ENCODE results near the gene GALR2.
"Not testable (repeated sequence)": the region's sequence is repeated elsewhere in the genome, so short reads cannot be mapped to it uniquely, and the experiment has no call there.

The GALR2 gene

DNA sequence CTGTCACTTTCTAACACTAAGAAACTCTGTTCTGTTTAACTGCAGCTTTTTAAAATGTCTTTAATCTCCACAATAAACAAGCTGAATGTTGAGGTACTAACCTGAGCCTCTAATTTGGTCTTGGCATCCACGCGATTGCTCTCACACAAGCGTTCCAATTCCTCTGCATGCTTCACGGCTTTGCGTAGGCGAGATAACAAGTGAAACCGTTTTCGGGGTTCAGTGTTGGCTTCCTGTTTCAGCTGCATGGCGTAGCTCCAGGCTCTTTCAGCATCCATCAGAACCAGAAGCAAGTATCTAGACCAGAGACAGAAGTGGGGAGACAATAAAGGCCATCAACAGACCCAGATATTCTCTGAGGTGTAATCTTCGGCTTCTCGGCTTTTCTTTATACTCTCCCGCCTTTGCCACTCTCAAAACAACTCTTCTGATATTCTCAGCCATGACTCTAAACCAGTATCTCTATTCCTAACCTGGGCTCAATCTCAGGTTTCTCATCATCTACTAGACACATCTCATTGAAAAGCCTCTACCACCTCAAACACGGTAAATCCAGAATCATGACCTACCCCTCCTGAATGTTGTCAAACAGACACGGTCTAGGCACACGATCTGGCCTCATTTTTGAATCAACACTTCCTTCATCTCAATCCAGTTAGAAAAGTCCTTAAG is 10.6 kb upstream of the GALR2 start:
- H3K4me1 Mint-ChIP-seq (ENCODE audit: low read depth): peaks cover 13% of the 10 kb centered on the region
- H3K36me3 Mint-ChIP-seq (ENCODE audit: low read depth): peaks cover 62% of the 10 kb centered on the region
- H3K27me3 Mint-ChIP-seq (ENCODE audit: low read depth): no peaks in the 10 kb centered on the region
- peak overlapping the region; percentile 64 for H3K4me3 Mint-ChIP-seq
- DNase-seq (ENCODE audit: low spot score): peak; percentile 54
- H3K27ac Mint-ChIP-seq: peak overlapping the region; percentile 77
- no peaks in the 10 kb centered on the region for H3K9me3 Mint-ChIP-seq

DNA sequence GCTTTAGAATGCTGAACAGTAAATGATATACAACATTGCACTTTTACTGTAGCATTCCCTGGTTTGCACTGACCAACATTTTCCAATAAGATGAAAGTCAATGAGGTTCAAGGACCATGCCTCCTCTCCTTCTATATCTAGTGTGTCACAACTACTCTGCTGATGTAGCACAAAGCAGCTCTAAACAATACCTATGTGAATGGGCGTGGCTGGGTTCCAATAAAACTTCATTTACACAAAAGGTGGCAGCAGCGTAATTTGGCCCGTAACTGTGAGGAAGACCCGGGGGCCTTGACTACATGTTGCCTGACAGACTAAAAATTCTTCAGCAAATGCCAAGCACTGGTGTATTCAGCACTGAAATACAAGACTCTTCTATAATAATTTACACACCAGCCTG is 8.8 kb upstream of the GALR2 start:
- Mint-ChIP-seq H3K4me3 (no peak overlapping the region), H3K27me3 (ENCODE audit: low read depth) (no peaks in the 10 kb centered on the region), H3K36me3 (ENCODE audit: low read depth) (peaks cover 55% of the 10 kb centered on the region), H3K4me1 (ENCODE audit: low read depth) (peaks cover 19% of the 10 kb centered on the region), H3K9me3 (no peaks in the 10 kb centered on the region), H3K27ac (no peak overlapping the region)
- no peak for DNase-seq (ENCODE audit: low spot score)

DNA sequence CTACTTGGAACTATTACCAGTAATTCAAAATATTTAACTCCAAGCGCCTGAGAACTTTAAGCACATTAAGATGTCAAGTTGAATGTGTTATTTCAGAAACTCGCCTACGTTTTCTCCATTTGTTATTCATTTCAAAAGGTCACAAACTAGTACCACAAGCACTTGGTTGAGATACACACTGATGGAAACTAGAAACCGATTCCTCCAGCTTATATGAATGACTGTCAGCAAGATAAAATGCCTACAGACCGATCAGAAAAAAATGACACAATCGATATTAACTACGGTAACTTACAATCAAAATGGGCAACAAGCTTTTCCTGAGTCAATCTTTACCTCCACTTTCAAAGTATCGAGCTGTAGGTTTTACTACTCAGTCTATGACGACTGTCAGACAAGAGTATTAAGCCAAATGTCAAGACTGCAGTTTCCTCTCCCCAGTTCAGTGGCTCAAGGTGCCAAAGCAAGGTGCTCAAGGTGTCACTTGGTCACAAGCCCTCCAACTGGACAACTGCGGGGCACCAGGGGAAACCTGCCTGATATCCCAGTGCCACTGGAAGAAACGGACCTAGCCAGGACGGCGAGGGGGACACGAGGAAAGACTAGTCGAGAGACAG is 2.9 kb upstream of the GALR2 start:
- H3K4me3 Mint-ChIP-seq: peak overlapping the region; percentile 97
- H3K36me3 Mint-ChIP-seq (ENCODE audit: low read depth): peaks cover 18% of the 10 kb centered on the region
- no peaks in the 10 kb centered on the region for H3K9me3 Mint-ChIP-seq
- H3K27ac Mint-ChIP-seq: peak overlapping the region; percentile 91
- peaks cover 24% of the 10 kb centered on the region for H3K27me3 Mint-ChIP-seq (ENCODE audit: low read depth)
- H3K4me1 Mint-ChIP-seq (ENCODE audit: low read depth): peaks cover 26% of the 10 kb centered on the region
- DNase-seq (ENCODE audit: low spot score): peak; percentile 55

DNA sequence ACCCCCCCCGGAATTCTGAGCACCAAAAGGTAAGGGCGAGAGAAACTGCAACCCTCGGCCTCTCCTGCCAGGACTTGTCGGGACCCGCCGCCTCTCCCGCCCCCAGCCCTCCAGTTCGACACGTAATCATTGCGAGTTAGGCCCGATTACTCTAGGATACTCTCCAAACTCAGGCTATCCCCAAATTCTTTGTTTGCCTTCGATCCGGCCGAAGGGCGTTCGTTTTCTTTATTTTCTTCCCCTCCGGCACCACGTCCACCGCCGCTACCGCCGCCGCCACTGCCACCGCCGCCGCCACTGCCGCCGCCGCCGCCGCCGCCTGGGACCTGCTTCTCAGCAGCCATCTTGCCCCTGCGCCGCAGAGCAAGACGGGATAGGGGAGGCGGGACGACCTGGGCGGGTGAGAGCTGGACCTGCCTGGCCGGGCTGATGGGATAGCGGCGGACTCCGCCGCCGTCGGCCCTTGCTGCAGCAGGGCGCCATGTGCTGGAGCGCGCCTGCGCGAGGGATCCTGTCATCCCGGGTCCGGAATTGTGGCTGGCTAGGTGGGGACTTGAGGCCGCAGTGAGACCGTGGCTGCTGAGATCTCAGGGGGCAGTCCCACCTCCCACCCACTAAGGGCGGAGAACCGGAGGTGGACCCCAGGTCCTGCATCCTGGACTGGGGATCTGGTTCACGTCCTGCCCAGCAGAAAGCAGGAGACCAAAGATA is 2.3 kb upstream of the GALR2 start, which contains the start of gene SRP68:
TSS of gene SRP68 (minus strand) at position 370 of the 711 bp plus-strand sequence. CDS start at position 344, 26 bp downstream.
- peak within 1 kb of the TSS; percentile 97 for H3K4me3 Mint-ChIP-seq
- peaks cover 27% of the 10 kb centered on the region for H3K4me1 Mint-ChIP-seq (ENCODE audit: low read depth)
- peaks cover 15% of the 10 kb centered on the region for H3K36me3 Mint-ChIP-seq (ENCODE audit: low read depth)
- H3K27ac Mint-ChIP-seq: peak within 1 kb of the TSS; percentile 91
- H3K27me3 Mint-ChIP-seq (ENCODE audit: low read depth): peaks cover 30% of the 10 kb centered on the region
- no peaks in the 10 kb centered on the region for H3K9me3 Mint-ChIP-seq
- peak; percentile 89 for DNase-seq (ENCODE audit: low spot score)

DNA sequence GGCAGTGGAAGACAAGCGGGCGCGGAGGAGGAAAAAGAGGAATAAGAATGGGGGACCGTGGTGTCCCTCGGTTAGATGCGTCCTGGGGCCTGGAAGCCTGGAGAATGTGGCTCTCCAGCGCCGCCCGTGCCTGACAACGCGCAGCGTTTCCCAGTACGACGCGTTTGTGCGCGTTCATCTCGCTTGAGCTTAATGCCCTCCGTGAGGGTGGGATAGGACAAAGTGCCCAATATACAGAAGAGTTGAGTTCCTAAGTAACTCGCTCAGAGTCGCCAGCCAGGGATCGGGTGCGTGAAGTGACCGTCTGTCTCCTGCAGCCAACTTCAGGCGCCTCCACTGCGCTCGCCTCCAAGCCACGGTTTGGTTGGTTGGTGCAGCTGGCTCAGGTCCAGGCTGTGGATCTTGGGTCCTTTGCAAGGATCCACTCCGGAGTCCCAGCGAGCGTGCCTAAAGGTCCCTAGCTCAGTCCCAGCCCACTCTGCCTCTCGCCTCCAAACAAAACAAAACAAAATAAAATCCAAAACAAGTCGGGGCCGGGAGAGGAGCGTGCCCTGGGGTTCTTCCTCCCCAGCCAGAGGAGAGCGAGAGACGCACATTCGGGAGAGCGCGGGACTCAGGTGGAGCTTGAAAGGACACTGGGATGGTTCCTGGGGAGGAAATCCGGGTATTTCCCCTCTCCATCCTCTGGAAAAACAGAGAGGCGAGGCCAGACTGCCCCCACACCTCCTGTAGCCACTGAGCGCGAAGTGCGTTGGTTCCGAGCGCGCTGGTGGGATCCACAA is 974 bp downstream of the GALR2 start:
- H3K36me3 Mint-ChIP-seq (ENCODE audit: low read depth): peaks cover 5% of the 10 kb centered on the region
- H3K4me1 Mint-ChIP-seq (ENCODE audit: low read depth): peaks cover 22% of the 10 kb centered on the region
- H3K4me3 Mint-ChIP-seq: peak overlapping the region; percentile 69
- no peak for DNase-seq (ENCODE audit: low spot score)
- peaks cover 51% of the 10 kb centered on the region for H3K27me3 Mint-ChIP-seq (ENCODE audit: low read depth)
- H3K9me3 Mint-ChIP-seq: no peaks in the 10 kb centered on the region
- no peak overlapping the region for H3K27ac Mint-ChIP-seq

DNA sequence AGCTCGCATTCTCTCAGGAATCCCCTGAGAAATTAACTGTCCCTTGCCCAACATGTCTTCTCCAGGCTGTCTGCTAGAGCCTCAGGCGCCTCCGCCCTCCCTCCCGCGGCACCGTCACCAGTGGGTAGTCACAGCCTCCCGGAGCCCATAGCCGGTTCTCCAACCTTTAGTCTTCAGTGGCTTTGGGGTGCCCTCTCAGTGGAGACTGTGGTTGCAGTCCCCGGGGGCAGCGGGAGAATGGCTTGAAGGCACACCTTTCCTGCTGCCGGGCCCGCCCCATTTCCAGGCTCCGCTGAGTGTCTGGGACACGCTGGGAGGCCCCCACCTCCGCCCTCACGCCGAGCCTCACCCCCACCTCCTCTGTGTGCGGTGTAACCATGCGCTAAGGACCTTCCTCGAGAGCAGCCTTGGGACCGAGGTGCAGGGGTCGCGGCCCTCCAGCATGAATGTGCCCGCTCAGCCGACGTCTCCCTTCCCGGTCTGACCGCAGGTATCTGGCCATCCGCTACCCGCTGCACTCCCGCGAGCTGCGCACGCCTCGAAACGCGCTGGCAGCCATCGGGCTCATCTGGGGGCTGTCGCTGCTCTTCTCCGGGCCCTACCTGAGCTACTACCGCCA is 1.7 kb downstream of the GALR2 start:
- Mint-ChIP-seq H3K36me3 (ENCODE audit: low read depth) (peaks cover 5% of the 10 kb centered on the region), H3K9me3 (no peaks in the 10 kb centered on the region), H3K4me3 (peak overlapping the region; percentile 60), H3K4me1 (ENCODE audit: low read depth) (peaks cover 17% of the 10 kb centered on the region), H3K27me3 (ENCODE audit: low read depth) (peaks cover 51% of the 10 kb centered on the region), H3K27ac (no peak overlapping the region)
- DNase-seq (ENCODE audit: low spot score): no peak

DNA sequence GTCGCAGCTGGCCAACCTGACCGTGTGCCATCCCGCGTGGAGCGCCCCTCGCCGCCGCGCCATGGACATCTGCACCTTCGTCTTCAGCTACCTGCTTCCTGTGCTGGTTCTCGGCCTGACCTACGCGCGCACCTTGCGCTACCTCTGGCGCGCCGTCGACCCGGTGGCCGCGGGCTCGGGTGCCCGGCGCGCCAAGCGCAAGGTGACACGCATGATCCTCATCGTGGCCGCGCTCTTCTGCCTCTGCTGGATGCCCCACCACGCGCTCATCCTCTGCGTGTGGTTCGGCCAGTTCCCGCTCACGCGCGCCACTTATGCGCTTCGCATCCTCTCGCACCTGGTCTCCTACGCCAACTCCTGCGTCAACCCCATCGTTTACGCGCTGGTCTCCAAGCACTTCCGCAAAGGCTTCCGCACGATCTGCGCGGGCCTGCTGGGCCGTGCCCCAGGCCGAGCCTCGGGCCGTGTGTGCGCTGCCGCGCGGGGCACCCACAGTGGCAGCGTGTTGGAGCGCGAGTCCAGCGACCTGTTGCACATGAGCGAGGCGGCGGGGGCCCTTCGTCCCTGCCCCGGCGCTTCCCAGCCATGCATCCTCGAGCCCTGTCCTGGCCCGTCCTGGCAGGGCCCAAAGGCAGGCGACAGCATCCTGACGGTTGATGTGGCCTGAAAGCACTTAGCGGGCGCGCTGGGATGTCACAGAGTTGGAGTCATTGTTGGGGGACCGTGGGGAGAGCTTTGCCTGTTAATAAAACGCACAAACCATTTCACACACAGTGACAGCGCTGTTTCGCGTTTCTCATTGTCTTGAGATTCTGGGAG is 2.4 kb downstream of the GALR2 start:
- peaks cover 13% of the 10 kb centered on the region for H3K4me1 Mint-ChIP-seq (ENCODE audit: low read depth)
- peak; percentile 24 for DNase-seq (ENCODE audit: low spot score)
- H3K9me3 Mint-ChIP-seq: no peaks in the 10 kb centered on the region
- peak overlapping the region; percentile 60 for H3K4me3 Mint-ChIP-seq
- peaks cover 4% of the 10 kb centered on the region for H3K36me3 Mint-ChIP-seq (ENCODE audit: low read depth)
- no peak overlapping the region for H3K27ac Mint-ChIP-seq
- H3K27me3 Mint-ChIP-seq (ENCODE audit: low read depth): peaks cover 51% of the 10 kb centered on the region

DNA sequence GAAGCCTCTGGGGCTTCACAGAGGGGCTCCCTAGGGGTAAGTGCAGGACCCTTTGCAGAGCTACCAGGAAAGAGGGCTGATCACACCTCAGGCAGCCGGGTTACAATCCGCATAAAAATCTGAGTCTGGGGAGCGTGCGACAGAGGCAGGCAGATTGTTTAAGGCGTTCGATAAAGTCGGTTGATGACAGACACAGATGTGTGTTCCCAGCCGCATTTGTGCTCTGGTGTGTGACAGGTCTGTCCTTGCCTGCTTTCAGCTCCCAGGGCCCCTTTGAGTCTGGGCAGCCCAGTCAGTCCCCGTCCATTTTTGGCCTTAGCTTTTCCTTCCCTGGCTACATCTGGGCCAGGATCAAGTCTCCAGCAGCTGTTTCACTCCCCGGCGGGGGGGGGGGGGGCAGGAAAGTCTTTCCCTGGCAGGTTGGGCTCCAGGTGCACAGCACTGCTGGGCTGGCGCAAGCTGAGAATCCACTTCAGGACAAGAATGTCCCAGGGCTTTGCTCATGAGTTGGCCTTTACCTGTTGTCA is 3.1 kb downstream of the GALR2 start:
- peaks cover 10% of the 10 kb centered on the region for H3K4me1 Mint-ChIP-seq (ENCODE audit: low read depth)
- DNase-seq (ENCODE audit: low spot score): no peak
- no peaks in the 10 kb centered on the region for H3K9me3 Mint-ChIP-seq
- H3K4me3 Mint-ChIP-seq: no peak overlapping the region
- peaks cover 4% of the 10 kb centered on the region for H3K36me3 Mint-ChIP-seq (ENCODE audit: low read depth)
- peaks cover 51% of the 10 kb centered on the region for H3K27me3 Mint-ChIP-seq (ENCODE audit: low read depth)
- H3K27ac Mint-ChIP-seq: no peak overlapping the region

DNA sequence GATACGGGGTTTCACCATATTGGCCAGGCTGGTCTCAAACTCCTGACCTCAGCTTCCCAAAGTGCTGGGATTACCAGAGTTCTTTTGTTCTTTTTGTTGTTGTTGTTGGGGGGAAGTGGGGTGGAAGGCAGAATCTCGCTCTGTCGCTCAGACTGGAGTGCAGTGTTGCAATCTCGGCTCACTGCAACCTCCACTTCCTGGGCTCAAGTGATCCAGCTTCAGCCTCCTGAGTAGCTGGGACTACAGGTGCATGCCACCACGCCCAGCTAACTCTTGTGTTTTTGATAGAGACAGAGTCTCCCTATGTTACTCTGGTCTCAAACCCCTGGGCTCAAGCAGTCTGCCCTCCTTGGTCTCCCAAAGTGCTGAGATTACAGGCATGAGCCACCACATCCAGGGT is 3.8 kb downstream of the GALR2 start:
- H3K4me1 Mint-ChIP-seq (ENCODE audit: low read depth); H3K36me3 Mint-ChIP-seq (ENCODE audit: low read depth); H3K9me3 Mint-ChIP-seq; DNase-seq (ENCODE audit: low spot score); H3K4me3 Mint-ChIP-seq: not testable (repeated sequence)
- Mint-ChIP-seq H3K27ac (peak overlapping the region; percentile 62), H3K27me3 (ENCODE audit: low read depth) (peaks cover 51% of the 10 kb centered on the region)

DNA sequence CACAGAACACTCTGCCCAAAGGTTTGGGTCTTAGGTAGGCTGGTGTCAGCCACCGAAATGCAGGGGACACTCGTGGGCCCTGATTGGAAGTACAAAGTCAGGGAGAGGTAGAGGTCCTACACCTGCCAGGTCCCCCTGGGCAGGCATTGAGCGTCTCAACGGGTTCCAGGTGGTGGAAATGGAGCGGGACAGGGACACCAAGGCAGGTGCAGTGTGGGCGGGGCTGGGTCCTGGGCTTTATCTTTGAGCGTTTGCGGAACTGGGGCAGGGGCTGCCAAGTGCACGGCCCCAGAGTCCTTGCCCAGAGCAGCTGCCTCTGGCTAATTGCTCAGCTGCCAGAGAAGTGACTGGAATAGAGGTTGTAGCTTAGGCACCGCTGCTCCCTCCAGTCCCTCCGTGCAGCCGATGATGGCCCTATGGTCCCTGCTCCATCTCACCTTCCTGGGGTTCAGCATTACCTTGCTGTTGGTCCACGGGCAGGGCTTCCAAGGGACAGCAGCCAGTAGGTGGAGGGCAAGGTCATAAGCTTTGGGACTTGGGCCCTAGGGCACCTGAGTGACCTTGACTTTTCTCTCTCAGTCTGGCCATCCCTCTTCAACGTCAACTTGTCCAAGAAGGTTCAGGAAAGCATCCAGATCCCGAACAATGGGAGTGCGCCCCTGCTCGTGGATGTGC is 4.4 kb downstream of the GALR2 start, which contains the start of gene ZACN:
TSS of gene ZACN (plus strand) at position 323 of the 675 bp plus-strand sequence. CDS start at position 406, 83 bp downstream.
- peaks cover 7% of the 10 kb centered on the region for H3K4me1 Mint-ChIP-seq (ENCODE audit: low read depth)
- no peak for DNase-seq (ENCODE audit: low spot score)
- H3K9me3 Mint-ChIP-seq: no peaks in the 10 kb centered on the region
- H3K4me3 Mint-ChIP-seq: no peak within 1 kb of the TSS
- peak within 1 kb of the TSS; percentile 62 for H3K27ac Mint-ChIP-seq
- H3K27me3 Mint-ChIP-seq (ENCODE audit: low read depth): peaks cover 45% of the 10 kb centered on the region
- H3K36me3 Mint-ChIP-seq (ENCODE audit: low read depth): peaks cover 4% of the 10 kb centered on the region

DNA sequence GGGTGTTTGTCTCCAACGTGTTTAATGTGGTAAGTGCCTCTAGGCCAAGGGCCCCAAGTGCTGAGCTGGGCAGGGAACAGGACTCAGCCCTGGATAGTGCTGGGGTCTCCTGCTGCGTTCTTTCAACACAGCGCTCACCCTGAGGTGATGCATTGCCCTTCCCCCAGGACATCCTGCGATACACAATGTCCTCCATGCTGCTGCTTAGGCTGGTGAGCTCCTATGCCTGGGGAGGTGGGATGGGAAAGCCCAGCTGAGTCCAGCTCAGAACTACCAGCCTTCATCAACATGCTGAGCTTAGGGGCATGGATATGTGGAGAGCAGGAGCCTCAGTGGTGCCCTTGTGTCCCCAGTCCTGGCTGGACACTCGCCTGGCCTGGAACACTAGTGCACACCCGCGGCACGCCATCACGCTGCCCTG is 5.0 kb downstream of the GALR2 start:
- H3K4me3 Mint-ChIP-seq: no peak overlapping the region
- H3K27me3 Mint-ChIP-seq (ENCODE audit: low read depth): peaks cover 44% of the 10 kb centered on the region
- peaks cover 7% of the 10 kb centered on the region for H3K4me1 Mint-ChIP-seq (ENCODE audit: low read depth)
- peaks cover 7% of the 10 kb centered on the region for H3K36me3 Mint-ChIP-seq (ENCODE audit: low read depth)
- no peak for DNase-seq (ENCODE audit: low spot score)
- no peaks in the 10 kb centered on the region for H3K9me3 Mint-ChIP-seq
- H3K27ac Mint-ChIP-seq: no peak overlapping the region
